Measurements from ENCODE around the gene HOXA5.

The HOXA5 gene

DNA sequence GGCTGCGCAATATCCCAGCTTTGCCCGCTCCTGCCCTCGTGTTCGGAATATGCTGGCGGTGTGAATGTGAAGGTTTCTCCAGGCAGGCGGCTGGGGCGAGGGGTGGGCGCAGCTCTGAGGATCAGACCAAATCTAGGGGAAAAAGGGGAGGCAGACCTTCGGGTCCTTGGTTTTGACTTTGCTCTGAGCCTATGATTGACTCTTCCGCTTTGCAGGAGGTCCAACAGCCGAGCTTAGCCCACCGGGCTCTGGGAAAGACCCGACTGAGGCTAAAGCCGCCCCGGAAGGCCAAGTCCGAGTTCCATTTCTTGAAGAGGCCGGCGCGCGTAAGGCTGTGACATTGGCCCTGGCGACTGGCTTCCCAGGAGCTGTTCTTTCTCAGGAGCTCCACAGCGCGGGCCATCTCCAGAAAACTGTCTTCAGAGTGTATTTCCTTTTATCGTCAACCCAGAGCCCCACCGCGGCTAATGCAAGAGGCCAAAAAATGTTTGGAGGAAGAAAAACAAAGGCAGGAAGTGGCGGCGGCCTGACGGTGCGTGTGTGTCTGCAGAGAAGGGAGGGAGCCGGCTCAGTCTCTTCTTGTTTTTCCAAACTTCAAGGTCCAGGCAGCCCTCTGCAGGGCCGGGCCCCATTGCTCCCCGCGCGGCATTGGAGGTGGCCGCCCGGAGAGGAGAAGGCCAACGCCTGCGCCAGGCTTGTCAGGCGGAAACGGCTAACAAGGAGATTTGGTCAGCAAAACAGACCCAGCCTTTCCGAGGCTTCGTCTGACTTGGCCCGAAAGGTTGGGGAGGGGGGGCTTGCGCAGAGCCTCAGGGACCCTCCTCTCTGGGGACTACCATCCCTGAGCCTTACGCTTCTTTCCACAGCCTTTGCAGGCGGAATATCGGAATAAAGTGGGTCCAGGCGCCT is 45.2 kb upstream of the HOXA5 start:
- no peak for DNase-seq (ENCODE audit: low spot score)
- TF ChIP-seq, protein P1, sequence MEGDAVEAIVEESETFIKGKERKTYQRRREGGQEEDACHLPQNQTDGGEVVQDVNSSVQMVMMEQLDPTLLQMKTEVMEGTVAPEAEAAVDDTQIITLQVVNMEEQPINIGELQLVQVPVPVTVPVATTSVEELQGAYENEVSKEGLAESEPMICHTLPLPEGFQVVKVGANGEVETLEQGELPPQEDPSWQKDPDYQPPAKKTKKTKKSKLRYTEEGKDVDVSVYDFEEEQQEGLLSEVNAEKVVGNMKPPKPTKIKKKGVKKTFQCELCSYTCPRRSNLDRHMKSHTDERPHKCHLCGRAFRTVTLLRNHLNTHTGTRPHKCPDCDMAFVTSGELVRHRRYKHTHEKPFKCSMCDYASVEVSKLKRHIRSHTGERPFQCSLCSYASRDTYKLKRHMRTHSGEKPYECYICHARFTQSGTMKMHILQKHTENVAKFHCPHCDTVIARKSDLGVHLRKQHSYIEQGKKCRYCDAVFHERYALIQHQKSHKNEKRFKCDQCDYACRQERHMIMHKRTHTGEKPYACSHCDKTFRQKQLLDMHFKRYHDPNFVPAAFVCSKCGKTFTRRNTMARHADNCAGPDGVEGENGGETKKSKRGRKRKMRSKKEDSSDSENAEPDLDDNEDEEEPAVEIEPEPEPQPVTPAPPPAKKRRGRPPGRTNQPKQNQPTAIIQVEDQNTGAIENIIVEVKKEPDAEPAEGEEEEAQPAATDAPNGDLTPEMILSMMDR (IDR thresholded peaks at IDR 0.05; ENCODE audit: extremely low read depth, missing control alignments): no peak

DNA sequence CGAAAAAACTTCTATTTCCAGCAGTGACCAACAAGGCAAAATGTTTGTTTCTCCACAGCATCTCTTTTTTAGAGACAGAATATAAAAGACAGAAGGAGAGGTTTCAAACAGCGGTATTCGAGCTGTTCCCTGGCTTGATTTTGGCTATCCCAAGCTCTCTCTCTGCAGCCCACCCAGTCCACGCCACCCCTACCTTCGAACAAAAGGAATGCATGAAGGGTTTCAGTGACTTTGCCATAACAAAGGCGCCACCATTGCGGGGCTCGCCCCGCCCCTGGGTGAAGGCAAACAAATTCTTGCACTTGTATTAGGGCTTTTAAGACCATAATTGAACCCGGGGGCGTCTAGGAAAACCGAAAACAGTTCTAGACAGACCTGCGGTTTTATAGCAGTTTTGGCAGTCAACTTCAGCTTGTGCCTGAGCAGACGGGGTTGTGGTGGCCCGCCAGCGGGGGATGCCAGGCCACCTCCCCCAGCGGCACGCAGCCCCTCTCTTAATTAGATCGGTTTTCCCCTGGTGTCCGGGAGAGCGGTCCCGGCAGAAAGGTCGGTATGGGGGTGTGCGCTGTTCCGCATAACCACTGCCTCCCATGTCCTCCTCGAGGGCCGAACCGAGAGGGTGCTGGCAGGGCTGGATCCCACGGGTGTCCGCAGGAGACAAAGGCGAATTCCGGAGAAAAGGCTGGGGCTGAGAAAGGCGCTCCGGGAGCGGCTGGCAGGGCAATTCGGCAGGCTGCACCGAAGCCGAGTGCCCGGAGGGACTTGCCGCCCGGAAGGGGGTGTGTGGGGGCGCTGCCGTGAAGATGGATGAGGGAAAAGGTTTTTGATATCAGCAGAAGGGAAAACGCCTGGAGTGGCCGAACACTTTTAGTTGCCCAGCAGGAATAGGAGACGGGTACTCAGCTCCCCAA is 44.2 kb upstream of the HOXA5 start:
- TF ChIP-seq, protein P1 (IDR thresholded peaks at IDR 0.05; ENCODE audit: extremely low read depth, missing control alignments): no peak
- no peak for DNase-seq (ENCODE audit: low spot score)

DNA sequence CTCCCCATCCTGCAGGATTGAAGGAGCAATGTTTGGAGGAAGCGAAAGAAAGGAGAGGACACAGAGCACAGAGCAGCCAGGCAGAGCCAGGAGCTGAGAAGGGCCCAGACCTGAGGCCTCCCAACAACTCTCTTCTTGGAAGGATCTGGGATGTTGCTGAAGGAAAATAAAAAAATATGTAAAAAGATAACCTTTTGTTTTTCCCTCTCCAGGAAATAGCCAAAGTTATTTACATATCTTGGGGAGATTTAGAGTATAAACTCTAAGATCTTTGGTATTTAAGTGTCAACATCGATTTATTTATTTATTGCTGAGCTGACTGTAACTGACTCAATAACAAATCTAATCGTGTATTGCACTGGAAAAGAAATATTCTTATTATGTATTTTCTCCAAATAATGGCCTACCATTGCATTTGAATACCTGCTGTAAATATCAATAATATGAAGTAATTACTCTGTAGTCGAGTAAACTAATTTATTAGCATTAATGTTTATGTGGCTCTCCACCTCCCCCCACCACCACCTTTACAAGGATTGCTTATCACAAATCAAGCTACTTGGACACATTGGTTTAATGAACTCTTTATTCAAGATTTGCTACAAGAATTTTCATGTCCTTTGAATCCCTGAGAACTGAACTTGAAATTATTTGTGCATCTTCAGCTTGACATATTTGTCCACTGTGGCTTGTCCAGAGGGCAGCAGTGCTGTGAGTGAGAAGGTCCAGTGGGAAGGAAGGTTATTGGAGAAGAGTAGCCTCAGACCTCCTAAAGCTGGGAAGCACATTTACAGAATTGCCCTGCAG is 43.4 kb upstream of the HOXA5 start:
- TF ChIP-seq, protein P1 (IDR thresholded peaks at IDR 0.05; ENCODE audit: extremely low read depth, missing control alignments): no peak
- DNase-seq (ENCODE audit: low spot score): no peak

DNA sequence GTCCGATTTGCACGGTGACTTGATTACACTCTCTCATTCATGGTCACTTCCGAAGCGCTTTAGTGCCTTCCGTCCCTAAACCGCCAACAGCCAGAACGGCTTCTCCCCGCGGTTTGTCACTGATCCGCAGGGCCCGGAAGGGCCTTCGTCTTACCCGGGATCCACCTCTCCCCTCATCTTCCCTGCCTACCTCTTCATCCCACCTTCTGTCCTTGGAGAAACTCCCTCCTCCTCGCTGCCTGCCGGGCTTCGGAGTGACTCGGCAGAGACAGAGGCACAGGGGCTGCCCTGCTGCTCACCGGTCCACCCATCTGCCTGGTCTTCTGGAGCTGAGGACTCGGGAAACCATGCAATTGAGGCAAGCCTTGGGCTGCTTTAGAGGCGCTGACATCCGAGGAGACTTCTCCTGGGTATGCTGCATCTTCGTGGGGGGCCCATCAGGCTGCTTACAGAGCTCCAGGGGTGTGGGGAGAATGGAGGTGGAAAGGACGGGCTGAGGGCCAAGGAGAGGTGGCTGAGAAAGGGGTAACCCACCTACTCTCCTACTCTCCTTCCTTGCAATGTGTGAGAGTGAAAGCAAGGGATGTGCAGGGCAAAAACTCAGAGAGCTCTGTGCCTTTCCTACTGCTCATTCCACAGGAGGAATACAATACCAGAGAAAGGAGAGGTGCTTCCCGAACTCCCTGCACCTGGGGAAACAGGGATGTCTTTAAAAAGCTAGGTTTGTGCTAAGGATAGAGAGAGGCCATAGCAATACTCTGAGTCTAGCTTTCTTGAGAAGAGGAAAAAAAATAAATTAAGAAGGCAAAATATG is 42.6 kb upstream of the HOXA5 start:
- DNase-seq (ENCODE audit: low spot score): no peak
- TF ChIP-seq, protein P1 (IDR thresholded peaks at IDR 0.05; ENCODE audit: extremely low read depth, missing control alignments): no peak

DNA sequence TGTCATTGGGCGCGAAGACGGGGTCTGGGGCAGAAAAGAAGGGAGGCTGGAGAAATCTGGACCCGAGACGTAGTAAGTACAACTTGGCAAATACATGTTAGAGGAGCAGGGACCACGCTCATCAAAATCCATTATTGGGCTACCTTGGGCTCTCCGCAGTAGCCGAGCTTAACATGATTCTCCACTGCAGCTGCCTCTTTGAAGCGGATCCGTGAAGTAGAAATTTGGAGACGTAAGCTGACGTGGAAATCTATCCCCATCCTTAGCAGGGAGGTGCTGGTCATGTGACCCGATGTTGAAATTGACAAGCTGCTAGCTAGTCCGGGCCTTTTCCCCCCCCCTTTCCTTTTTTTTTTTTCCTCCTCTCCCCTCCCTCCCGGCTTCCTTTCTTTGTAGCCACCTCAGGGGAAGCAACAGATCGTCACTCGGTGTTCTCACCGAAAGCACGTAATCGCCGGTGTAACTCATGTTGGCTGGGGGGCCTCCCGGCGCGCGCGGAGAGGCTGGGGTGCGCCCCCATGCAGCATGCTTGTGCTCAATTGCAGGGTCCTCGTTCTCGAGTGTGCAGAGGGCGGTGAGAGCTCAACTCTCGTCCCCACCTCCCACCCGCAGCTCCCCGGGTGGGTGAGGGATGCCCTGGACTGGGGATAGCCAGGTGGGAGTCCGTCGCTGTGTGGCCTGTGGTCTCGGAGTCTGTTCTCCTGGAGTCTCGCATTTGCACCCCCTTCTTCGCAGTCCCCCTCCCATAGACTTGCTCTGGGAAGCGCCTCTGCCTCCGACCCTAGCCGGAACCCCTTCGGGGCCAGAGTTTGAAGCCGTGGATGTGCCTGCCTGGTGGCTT is 41.8 kb upstream of the HOXA5 start, which contains the start of gene HOXA11:
Gene HOXA11, minus strand, starts transcription at position 220 of the 841 bp plus-strand sequence. Its CDS starts 88 bp downstream, at position 132.
- no peak for DNase-seq (ENCODE audit: low spot score)
- TF ChIP-seq, protein P1 (IDR thresholded peaks at IDR 0.05; ENCODE audit: extremely low read depth, missing control alignments): no peak
